ENCODE measurements around the gene RGL1. TPM values are rescaled to one million over a fixed set of nuclear protein-coding genes. Genes with fewer than 3 reads are reported as not detected.

Gene RGL1
- total RNA-seq, 4 donors from 2014 or later = 12.1 to 13.8 (median 13.0) TPM

DNA sequence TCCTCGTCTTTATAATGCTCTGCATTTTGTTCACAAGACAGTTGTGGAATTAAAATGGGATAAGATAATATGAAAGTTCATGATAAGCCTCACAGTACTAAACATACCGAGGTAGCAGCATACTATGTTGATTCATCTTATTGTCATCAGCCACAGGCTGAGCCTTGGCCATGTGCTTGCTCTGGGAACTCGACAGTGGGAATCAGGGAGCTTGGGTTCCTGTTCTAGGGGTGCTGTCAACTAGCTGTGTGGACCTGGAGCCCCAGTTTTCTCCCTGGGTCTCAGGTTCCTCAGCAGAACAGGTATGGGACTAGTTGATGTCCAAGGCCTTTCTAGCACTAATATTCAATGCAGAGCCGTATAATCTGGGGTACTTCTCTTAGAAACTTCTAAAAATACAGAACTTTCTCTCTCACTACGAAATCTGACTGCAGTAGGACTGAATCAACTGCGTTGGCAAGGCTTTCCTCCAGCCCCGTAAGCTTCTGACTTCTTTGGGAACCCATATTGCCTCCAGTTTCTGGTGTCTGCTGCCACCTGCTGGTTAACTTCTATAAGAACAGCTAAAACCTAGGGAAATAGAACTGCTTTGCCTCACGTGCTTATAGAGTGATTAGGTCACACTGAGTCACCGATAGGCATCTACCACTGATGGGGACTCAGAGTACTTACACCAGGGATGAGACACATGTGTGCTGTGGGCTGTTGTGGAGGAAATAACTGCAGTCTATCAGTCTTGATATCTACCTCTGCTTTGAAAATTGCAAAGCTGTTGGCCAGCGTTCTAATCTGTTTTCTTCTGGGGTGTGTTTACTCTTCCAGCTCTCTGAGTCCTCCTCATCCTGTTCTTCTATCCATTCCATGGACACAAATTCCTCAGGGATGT is 110.9 kb downstream of the RGL1 start:
- H3K4me3 ChIP-seq = no peak overlapping the region
- no peaks in the 10 kb centered on the region for H3K27me3 ChIP-seq
- in situ Hi-C loops (cut with MboI; ENCODE audit: low pct_ligation_motif_present in 1 of 4, low pct_unique_long_range_greater_than_20kb in 1 of 4, low sequenced_read_pairs in 3 of 4) (loop anchor here (10.0 to 25.0 kb wide), 3 partner anchors 229 to 454 kb away; partner anchors contain the start of genes APOBEC4 (in 3 of the 4) and SMG7 (in 1 of the 4)), intact Hi-C loops (cut with DNase I; ENCODE audit: low total_unique reads) (loop anchor here (10.0 kb wide), 1 partner anchor 111 kb away; the partner anchor contains the start of gene RGL1)
- peaks cover 0 to 9% (median 0%) of the 10 kb centered on the region in 4 donors for H3K36me3 ChIP-seq
- 15 to 24% methylated on average over 5 to 10 of the region's 10 CpGs for WGBS, 2 donors (ENCODE audit: low coverage in 1 of 2)
- TF ChIP-seq, protein P1, sequence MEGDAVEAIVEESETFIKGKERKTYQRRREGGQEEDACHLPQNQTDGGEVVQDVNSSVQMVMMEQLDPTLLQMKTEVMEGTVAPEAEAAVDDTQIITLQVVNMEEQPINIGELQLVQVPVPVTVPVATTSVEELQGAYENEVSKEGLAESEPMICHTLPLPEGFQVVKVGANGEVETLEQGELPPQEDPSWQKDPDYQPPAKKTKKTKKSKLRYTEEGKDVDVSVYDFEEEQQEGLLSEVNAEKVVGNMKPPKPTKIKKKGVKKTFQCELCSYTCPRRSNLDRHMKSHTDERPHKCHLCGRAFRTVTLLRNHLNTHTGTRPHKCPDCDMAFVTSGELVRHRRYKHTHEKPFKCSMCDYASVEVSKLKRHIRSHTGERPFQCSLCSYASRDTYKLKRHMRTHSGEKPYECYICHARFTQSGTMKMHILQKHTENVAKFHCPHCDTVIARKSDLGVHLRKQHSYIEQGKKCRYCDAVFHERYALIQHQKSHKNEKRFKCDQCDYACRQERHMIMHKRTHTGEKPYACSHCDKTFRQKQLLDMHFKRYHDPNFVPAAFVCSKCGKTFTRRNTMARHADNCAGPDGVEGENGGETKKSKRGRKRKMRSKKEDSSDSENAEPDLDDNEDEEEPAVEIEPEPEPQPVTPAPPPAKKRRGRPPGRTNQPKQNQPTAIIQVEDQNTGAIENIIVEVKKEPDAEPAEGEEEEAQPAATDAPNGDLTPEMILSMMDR (IDR thresholded peaks at IDR 0.05) = peak; percentile 81 to 83 (median 82)
- TF ChIP-seq POLR2AphosphoS5 (IDR thresholded peaks at IDR 0.05) (peak in 1 of 3 donors; percentile 56), EP300 (IDR thresholded peaks at IDR 0.05; ENCODE audit: low read depth) (no peak), POLR2A (IDR thresholded peaks at IDR 0.05) (no peak)
- DNase-seq = peak; percentile 68
- peak overlapping the region; percentile 33 to 65 (median 54) for H3K27ac ChIP-seq
- H3K4me1 ChIP-seq = peaks cover 0 to 23% (median 6%) of the 10 kb centered on the region in 4 donors
- H3K9me3 ChIP-seq = no peaks in the 10 kb centered on the region

DNA sequence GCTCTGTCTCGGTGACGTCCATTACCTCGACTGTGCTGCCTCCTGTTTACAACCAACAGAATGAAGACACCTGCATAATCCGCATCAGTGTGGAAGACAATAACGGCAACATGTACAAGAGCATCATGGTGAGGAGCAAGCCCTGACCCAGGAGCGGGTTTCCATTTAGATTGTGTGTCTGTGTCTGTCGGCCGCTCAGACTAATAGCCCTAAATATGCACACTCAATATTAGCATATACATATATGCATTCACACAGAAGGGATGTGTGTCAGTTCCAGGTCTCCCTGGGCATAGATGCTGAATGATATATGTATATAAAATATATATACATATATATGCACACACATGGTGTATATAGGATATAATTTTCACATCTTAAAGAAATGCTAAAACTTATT is 111.7 kb downstream of the RGL1 start:
- no peaks in the 10 kb centered on the region for H3K9me3 ChIP-seq
- no peak for TF ChIP-seq EP300 (IDR thresholded peaks at IDR 0.05; ENCODE audit: low read depth)
- no peak for TF ChIP-seq POLR2AphosphoS5 (IDR thresholded peaks at IDR 0.05)
- TF ChIP-seq, protein P1 (IDR thresholded peaks at IDR 0.05) = no peak
- TF ChIP-seq POLR2A (IDR thresholded peaks at IDR 0.05) = no peak
- H3K4me3 ChIP-seq = no peak overlapping the region
- DNase-seq = no peak
- peaks cover 0 to 23% (median 6%) of the 10 kb centered on the region in 4 donors for H3K4me1 ChIP-seq
- WGBS, 2 donors (ENCODE audit: low coverage in 1 of 2) = 94 to 100% methylated on average over 2 to 8 of the region's 8 CpGs
- H3K36me3 ChIP-seq = peaks cover 0 to 9% (median 0%) of the 10 kb centered on the region in 4 donors
- H3K27me3 ChIP-seq = no peaks in the 10 kb centered on the region
- in situ Hi-C loops (cut with MboI; ENCODE audit: low pct_ligation_motif_present in 1 of 4, low pct_unique_long_range_greater_than_20kb in 1 of 4, low sequenced_read_pairs in 3 of 4) = loop anchor here (10.0 to 25.0 kb wide), 3 partner anchors 229 to 454 kb away; partner anchors contain the start of genes APOBEC4 (in 3 of the 4) and SMG7 (in 1 of the 4)
- H3K27ac ChIP-seq = peak overlapping the region in 2 of 4 donors; percentile 24 to 64
- intact Hi-C loops (cut with DNase I; ENCODE audit: low total_unique reads) = loop anchor here (10.0 kb wide), 1 partner anchor 112 kb away; the partner anchor contains the start of gene RGL1

DNA sequence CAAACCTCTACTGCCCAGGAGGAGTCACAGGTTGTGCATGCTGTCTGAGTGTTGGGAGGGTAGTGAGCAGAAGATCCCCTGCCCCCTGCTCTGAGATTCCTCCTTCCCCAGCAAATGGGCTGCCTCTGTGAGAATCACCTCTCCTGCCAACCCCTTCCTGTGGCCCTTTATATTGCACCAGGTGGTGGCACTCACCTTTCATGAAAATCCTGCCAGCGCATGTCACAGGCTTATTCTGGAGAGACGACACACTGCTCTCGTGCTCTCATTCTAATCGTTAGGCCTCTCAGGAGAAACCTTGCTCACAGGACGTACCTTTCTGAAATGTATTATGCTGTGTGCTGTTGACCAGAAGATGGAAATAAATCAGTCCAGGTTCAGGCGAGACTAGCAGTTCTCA is 113.7 kb downstream of the RGL1 start:
- Histone ChIP-seq H3K36me3 (peaks cover 0 to 12% (median 0%) of the 10 kb centered on the region in 4 donors), H3K4me3 (no peak overlapping the region), H3K27ac (no peak overlapping the region), H3K27me3 (no peaks in the 10 kb centered on the region), H3K9me3 (no peaks in the 10 kb centered on the region), H3K4me1 (peaks cover 0 to 23% (median 6%) of the 10 kb centered on the region in 4 donors)
- no peak for DNase-seq
- 91 to 94% methylated on average over 6 of the region's 6 CpGs for WGBS, 2 donors (ENCODE audit: low coverage in 1 of 2)
- in situ Hi-C loops (cut with MboI; ENCODE audit: low pct_ligation_motif_present in 1 of 4, low pct_unique_long_range_greater_than_20kb in 1 of 4, low sequenced_read_pairs in 3 of 4) (loop anchor here (10.0 to 25.0 kb wide), 3 partner anchors 231 to 456 kb away; partner anchors contain the start of genes APOBEC4 (in 3 of the 4) and SMG7 (in 1 of the 4)), intact Hi-C loops (cut with DNase I; ENCODE audit: low total_unique reads) (loop anchor here (10.0 kb wide), 1 partner anchor 114 kb away; the partner anchor contains the start of gene RGL1)
- TF ChIP-seq EP300 (IDR thresholded peaks at IDR 0.05; ENCODE audit: low read depth) (no peak), POLR2A (IDR thresholded peaks at IDR 0.05) (no peak), POLR2AphosphoS5 (IDR thresholded peaks at IDR 0.05) (no peak)
- TF ChIP-seq, protein P1 (IDR thresholded peaks at IDR 0.05) = no peak

DNA sequence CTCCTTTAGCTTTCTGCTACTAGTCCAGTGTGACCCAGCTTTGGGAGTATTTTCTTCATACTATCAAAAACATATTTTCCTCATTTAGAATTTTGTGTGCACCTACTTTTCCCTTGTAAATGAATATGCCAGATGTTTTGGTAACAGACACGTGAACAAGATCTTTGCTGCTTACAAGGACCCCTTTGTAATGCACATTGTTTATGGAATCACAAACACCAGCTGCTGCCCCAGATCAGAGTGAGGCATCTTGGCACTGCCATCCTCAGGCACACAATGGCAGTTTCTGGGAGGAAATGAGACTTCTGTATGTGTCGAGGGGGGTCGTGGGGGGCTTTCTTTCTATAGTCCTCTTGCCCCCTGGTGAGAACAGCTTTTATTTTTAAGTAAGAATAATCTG is 115.7 kb downstream of the RGL1 start:
- no peak for DNase-seq
- Histone ChIP-seq H3K27ac (no peak overlapping the region), H3K27me3 (no peaks in the 10 kb centered on the region), H3K36me3 (peaks cover 0 to 12% (median 0%) of the 10 kb centered on the region in 4 donors), H3K4me1 (peaks cover 0 to 7% (median 4%) of the 10 kb centered on the region in 4 donors), H3K9me3 (no peaks in the 10 kb centered on the region), H3K4me3 (no peak overlapping the region)
- TF ChIP-seq EP300 (IDR thresholded peaks at IDR 0.05; ENCODE audit: low read depth) = no peak
- in situ Hi-C loops (cut with MboI; ENCODE audit: low pct_ligation_motif_present in 1 of 4, low pct_unique_long_range_greater_than_20kb in 1 of 4, low sequenced_read_pairs in 3 of 4) = loop anchor here in 2 of 4 donors (25.0 kb wide), 2 partner anchors 233 to 458 kb away; partner anchors contain the start of gene SMG7 (in 1 of the 2)
- 63 to 69% methylated on average over 3 of the region's 3 CpGs for WGBS, 2 donors (ENCODE audit: low coverage in 1 of 2)
- intact Hi-C loops (cut with DNase I; ENCODE audit: low total_unique reads) = no loop called here
